COLO668 (cell line): ENCODE data around the gene TRAPPC13.
"Not testable (repeated sequence)": the region's sequence is repeated elsewhere in the genome, so short reads cannot be mapped to it uniquely, and the experiment has no call there.

ENCODE experiments used
- DNase-seq: peaks from one replicate; lab custom pipeline; 2025; ENCODE audit not compliant: unreplicated experiment; lab: John Stamatoyannopoulos, UW

TRAPPC13 gene

DNA sequence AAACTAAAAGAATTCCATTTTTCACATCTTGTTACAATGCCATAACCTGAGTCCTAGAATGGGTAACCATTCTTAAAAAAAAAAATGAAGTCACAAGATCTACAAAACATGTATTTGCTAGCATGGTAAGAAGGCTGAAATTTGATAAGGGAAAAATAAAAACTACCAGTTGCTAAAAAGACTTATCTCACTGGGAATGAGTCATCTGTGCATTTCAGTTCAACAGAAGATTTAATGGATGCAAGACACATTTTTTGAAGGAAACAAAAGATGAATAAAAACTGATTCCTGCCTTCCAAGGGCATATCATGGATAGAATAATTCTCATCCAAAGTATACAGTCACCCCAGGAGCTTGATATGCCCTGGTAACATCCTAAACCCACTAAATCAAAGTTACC lies 49.9 kb downstream of the TRAPPC13 start:
- DNase-seq = no peak

DNA sequence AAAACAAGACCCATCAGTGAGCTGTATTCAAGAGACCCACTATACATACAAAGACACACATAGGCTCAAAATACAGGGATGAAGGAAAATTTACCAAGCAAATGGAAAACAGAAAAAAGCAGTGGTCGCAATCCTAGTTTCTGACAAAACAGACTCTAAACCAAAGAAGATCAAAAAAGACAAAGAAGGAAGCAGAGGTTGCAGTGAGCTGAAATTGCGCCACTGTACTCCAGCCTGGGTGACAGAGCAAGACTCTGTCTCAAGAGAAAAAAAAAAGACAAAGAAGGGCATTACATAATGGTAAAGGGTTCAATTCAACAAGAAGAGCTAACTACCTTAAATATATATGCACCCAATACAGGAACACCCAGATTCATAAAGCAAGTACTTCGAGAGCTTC lies 51.2 kb downstream of the TRAPPC13 start:
- DNase-seq = not testable (repeated sequence)

DNA sequence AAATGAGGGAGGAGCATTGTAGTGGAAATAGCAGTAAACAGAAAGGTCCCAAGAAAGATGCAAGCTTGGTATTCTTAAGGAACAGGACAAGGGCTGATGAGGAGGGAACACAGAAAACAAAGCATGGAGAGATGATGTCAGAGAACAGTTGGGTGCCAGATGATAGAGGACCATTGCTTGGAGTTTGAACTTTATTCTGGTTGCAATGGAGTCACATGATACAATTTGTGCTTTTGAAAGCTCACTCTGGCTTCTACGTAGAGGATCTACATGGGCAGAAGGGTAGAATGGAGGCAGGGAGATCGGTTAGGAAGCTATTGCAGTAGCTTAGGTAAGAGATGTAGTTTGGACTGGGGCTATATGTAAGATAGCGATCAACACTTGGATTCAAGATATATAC lies 57.3 kb downstream of the TRAPPC13 start:
- no peak for DNase-seq

DNA sequence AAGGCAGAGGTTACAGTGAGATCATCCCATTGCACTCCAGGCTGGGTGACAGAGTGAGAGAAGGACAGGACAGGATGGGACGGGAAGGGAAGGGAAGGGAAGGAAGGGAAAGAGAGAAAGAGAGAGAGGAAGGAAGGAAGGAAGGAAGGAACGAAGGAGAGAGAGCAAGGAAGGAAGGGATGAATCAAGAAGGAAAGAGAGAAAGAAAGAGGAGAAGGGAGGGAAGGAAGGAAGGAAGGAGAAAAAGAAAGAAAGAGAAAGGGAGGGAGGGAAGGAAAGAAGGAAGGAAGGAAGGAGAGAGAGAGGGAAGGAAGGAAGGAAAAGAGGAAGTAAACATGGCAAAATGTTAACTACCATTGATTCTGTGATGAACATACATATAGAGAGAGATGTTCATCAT lies 68.3 kb downstream of the TRAPPC13 start:
- DNase-seq = no peak

DNA sequence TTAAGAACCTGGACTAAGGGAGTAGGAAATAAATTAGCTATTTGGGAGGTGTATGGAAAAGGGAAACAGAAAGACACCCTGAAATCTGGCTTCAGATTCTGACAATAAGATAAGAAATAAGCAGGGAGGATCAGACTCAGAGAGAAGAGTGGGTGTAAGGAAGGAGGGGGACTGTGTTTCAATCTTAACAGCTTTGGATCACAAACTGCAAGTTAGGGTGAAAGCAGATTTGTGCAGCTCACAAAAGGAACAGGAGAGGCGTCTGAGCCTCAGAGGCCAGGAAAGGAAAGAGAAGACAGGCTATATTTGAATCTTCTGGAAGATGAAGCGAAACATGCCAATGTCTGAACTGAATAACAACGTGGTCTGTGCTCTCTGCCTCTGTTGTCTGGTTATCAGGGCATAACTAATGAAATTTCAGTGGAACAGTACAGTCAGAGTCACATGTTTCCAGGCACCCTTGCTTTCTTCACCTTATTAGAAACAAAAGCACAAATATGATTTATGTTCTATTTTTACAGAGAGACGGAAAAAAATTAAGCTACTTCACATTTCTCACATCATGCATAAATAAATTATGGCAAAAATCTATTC lies 70.4 kb downstream of the TRAPPC13 start:
- DNase-seq = no peak

DNA sequence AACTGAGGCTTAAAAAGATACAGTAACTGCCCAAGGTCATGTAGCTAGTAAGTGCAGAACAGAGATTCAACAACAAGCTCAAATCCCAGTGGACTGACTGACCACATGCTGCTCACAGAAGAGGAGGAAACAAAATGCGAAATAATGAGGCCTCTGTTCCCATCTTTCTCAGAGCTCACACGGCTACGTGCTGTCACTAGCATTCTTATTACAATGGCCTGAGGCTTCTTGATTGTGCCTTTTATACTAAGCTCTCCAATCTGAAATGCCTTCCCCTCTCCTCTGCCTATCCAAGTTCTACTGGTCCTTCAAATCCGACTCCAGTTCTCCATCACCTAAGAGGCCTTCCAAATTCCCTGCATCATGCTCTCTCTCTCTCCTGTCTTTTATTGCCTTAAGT lies 71.1 kb downstream of the TRAPPC13 start:
- DNase-seq = no peak

DNA sequence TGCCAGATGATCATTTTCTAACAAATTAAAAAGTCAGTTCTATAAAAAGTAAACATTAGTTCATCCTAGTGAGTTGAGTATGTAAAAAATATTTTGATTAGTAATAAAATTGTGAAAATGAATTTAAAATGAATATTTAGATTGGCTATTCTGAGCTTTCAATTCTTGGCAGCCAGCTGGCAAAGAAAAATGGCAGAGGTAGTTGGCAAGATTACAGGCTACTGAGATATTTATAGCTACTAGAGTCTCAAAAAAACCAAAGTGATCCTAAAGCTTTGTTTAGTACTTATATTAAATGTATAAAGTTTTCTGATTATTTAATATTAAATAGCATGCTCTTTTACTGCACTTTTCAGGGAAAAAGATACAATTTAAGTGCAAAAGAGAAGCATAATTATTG lies 72.1 kb downstream of the TRAPPC13 start:
- DNase-seq = no peak

DNA sequence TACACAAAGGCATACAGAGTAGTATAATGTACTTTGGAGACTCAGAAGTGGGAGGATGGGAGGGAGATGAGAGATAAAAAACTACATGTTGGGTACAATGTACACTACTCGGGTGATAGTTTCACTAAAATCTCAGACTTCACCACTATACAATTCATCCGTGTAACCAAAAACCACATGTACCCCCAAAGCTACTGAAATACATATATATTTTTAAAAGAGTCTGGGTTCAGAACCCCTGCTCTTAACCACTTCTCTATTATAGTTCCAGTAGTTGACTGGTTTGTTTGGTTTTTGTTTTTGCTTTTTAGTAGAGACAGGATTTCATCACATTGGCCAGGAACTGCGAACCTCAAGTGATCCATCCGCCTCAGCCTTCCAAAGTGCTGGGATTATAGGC lies 74.5 kb downstream of the TRAPPC13 start:
- DNase-seq = no peak

DNA sequence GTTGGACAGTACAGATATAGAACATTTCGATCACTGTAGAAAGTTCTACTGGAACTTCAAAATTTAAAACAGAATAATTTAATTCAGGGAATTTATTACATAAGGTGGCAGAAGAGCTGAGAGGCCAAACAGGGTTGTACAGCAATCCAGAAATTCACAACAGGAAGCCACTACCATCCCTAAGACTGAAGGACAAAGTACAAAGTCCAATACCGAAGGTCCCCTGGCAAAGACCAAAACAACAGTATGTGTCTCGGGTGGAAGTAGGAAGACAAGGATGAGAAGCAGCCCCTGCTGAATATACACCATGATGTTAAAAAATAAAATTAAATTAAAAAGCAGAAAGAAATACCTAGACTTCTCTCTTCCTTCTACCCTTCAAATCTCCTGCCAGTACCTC lies 77.2 kb downstream of the TRAPPC13 start:
- DNase-seq = no peak

DNA sequence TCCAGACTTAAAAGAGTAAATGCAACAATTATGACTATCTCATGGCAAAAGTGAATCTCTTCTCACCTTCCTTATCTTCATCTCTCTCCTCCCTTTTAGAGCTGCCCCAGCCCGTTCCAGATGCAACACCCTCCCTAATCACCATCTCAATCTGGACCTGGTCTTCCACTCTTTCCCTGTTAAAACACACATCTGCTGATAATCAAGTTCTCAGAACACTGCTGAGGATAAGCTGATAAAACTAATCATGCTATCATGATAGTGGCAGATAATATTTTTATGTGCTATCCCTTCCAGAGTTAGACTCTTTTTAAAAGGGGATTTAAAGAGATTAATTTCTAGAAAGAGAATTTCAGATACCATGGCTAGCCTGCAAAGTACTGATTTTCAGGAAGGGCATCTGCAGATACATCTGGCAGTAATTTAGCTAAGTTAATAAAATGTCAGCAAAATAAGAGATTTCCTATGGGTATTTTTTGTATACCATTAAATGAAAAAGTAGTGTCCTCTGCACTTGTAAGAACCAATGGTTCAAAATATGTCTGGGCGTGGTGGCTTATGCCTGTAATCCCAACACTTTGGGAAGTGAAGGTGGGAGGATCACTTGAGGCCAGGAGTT lies 79.9 kb downstream of the TRAPPC13 start:
- DNase-seq = no peak

DNA sequence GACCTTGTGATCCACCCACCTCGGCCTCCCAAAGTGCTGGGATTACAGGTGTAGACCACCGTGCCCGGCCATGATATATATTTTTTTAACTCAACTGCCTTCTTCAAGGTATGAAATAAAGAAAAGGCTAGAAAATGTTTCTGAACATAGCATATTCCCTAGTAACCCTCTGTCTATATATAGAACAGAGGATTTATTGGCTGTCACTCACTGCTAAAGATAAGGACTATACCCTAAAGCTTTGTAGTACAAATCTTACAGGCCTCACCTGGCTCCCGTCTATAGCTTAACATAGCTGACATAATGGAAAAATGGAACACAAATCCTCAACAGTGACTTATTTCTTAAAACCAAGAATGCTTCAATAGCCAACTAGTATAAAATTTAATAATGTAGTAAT lies 82.8 kb downstream of the TRAPPC13 start:
- DNase-seq = no peak

DNA sequence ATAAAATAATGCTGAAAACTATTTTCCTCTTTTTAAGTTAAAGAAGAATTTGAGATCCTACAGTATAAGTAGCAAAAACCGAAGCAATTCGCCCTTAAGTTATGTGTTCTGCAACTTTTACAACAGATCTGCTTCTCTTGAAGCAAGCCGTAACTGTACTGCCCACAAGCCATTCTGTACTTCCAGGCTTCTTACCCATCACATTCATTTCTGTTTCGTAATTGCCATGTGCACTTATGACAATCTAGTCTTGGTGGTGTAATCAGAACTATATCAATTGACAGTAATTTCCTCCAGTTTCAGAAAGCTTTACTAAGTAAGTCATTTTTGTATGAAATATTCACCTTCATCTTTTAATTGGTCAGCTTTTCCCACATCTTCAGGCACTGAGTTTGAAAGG lies 83.3 kb downstream of the TRAPPC13 start:
- DNase-seq = no peak
